GM19193 (cell line): ENCODE results near the gene ZCCHC2.

Experiments
- POLR2A ChIP-seq: IDR thresholded peaks from 4 replicates; pipeline ENCODE4 v1.6.1; 2011; ENCODE audit not compliant: insufficient read depth, insufficient read length; ENCODE audit errors: extremely low read depth

ZCCHC2 gene

DNA sequence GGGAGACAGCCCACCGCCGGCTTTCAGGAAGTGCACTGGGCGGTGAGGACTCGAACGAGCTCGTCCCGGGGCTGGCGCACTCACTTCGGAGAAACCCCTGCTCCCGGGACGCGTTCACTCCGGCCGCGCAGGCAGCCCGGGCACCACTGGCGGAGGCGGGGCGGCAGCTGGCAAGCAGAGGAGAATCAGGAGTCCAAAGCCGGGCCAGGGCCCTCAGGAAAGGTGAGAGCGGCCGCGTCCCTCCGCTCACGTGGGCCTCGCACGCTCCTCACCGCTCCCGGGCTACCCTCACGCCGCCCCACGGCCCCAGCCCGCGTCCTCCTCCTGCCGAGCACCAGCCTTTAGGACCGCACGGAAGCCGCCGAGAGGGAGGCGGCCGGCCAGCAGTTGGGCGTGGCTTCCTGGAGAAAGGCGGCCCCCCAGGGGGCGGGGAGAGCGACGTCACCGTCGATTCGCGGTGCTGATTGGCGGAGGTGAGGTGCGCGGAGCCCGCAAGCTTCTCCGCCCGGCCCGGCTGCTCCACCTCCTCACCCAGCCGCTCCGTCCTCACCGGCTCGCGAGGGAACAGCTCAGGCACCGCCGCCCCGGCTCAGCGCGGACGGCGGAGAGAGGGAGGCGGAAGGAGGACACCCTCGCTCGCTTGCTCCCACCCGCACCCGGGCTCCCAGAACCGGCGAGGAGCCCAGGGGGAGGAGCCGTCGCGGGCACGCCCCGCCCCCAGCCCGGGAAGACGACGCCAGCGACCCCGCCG lies at the start of gene ZCCHC2:
Gene ZCCHC2, plus strand, starts transcription at position 522 of the 751 bp plus-strand sequence. CDS start 400 bp downstream, outside the sequence.
- peak; percentile 78 for TF ChIP-seq POLR2A

DNA sequence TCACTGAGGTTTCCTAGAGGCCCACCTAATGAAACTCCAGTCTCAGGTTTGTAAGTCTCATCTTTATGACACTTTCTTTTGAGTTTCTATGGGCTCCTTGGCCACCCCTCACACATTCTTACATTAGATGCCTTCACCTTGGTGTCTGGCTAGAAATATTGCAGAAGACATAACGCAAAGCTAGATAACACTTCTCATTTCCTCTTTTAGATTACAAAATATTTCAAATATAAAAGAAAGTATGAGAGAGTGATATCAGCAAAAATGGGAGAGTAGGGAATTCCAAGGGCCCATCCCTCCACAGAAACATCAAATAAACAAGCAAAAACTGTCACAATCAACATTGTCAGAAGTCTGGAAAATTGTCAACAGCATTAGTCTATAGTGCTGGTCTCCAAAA lies 43.3 kb upstream of the ZCCHC2 start:
- no peak for TF ChIP-seq POLR2A

GRCh38 chr18:62480927-62481326 lies 41.9 kb upstream of the ZCCHC2 start:
- no peak for TF ChIP-seq POLR2A

DNA sequence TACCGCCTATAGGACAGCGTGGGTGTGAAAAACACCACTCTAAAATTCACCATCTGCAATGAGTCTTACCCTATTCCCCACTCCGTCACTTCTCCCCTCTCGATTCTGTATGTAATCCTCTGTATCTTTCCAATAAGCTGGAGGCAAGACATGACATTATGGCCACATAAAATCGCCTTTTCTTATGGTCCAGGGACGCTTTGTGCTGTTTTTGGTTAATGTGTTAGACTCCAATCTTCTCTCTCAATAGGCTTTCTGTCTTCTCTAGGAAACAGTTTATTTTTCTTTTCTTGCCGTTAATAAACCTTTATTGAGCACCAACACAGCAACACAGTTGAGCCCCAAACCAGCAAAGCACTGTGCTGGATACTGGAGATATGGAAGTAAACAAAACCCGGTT lies 37.9 kb upstream of the ZCCHC2 start:
- no peak for TF ChIP-seq POLR2A

DNA sequence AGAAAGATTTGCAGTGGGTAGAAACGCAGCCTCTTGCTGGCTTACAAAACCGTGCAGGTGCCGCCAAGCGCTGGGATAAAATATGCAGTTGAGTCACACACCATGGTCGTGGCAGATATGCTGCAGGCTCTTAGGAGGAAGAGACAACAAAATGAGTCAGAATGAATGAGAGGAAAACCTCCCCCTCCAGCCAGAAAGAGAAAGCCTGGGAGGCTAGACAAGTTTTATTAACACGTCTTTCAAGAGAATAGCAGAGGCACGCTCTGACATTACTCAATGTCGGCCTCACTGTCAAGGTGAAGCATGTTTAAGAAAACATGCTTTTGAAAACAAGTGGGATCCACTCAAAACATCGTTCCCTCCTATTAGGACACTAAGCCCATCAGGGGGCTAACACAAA lies 37.1 kb upstream of the ZCCHC2 start:
- no peak for TF ChIP-seq POLR2A

DNA sequence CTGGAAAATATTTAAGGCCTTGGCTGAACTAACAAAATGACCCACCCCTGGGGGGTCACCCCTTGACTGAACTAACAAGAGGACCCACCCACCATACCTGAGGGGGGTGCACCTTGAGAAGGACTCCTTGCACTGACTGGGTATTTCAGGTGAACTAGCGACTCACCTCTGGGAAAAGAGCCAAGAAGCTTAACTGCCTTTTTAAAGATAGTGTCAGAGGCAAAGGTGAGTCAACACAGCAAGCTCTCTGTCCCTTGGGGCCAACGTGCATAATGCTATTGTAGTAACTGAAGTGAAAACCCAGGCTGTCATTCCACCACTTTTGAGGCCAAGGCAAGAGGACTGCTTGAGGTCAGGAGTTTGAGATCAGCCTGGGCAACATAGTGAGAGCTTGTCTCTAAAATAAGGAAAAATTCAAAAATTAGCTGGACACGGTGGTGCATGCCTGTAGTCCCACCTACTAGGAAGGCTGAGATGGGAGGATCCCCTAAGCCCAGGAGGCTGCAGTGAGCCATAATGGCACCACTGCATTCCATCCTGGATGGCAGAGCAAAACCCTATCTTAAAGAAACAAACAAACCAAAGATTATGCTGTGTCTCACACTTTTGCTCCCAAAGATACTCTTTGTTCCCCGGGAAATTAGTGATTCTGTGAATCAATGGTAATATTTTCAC lies 36.4 kb upstream of the ZCCHC2 start:
- no peak for TF ChIP-seq POLR2A

DNA sequence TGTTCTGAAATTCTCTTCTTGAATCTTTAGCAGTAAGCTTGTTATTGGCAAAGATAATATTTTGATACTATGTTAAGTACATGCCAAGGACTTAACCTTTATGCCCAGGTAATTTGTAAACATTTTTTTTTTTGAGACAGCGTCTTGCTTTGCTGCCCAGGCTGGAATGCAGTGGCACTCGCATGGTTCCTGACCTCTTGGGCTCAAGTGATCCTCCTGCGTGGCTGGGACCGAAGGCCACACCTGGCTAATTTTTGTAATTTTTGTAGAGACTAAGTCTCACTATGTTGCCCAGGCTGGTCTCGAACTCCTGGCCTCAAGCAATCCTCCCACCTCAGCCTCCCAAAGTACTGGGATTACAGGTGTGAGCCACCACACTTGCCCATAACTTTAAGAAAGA lies 35.7 kb upstream of the ZCCHC2 start:
- TF ChIP-seq POLR2A, result no peak

DNA sequence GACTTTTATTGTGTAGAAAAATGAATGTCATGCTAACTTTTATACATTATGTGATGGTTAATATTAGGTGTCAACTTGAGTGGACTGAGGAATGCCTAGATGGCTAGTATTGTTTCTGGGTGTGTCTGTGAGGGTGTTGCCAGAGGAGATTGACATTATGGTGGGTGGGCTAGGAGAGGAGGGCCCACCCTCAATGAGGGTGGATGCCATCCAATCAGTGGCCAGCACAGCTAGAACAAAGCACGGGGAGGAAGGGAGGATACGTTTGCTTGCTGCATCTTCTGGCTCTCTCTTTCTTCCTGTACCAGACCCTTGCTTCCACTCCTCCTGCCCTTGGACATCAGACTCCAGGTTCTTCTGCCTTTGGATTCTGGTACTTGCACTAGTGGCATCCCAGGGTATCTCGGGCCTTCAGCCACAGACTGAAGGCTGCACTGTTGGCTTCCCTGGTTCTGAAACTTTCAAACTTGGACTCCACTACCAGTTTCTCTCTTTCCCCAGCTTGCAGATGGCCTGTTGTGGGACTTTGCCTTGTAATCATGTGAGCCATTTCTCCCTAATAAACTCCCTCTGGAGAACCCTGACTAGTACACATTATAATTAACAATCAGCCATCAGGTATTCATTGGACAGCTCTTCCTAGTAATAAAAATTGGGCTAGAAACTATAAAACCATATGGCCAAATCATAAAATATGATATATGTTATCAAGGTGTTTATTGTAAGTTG lies 31.7 kb upstream of the ZCCHC2 start:
- TF ChIP-seq POLR2A, result no peak

GRCh38 chr18:62493033-62493862 lies 29.6 kb upstream of the ZCCHC2 start:
- no peak for TF ChIP-seq POLR2A

DNA sequence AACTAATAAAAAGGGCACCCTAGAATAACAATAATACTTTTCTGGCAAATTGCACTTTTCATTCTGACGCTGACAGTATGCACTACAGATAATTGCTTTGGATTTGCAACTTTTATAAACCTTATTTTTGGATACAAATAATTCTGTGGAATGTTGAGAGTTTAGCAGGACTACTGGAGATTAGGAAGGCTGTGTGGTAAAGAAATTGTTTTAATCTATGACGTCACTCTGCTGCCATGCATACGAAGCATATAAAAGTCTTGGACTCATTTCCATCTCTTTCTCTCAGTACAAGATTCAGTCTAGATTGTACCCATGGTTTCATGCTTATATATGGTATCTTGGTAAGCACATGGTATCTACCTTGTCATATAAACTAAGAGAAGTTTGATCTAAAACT lies 28.1 kb upstream of the ZCCHC2 start:
- TF ChIP-seq POLR2A, result no peak

- TF ChIP-seq POLR2A, result no peak
These were observed 26.6 kb upstream of the ZCCHC2 start for GRCh38 chr18:62496262-62496661.

DNA sequence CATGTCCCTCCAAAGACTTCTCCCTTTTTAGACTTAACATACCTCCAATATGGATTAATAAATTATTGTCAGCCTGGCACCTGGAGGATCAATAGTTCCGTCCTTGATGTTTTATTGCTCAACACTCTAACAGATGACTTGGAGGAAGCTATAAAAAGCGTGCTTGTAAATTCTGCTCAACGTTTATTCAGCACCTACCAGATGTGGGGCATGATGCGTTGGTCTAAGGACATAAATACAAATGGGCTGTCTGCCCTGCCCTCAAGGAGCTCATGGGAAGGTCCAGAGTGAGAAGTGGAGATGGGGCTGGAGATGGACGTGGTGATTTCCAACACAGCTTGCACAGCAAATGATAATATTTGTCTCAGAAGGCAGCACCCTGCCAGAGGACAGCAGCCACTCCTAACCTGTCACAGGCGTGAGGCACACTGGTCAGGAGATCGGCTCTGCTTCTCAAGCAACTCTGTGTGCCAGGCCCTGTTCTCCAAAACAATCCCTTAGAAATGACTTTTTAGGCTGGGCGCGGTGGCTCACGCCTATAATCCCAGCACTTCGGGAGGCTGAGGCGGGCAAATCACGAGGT lies 25.5 kb upstream of the ZCCHC2 start:
- TF ChIP-seq POLR2A, result no peak

DNA sequence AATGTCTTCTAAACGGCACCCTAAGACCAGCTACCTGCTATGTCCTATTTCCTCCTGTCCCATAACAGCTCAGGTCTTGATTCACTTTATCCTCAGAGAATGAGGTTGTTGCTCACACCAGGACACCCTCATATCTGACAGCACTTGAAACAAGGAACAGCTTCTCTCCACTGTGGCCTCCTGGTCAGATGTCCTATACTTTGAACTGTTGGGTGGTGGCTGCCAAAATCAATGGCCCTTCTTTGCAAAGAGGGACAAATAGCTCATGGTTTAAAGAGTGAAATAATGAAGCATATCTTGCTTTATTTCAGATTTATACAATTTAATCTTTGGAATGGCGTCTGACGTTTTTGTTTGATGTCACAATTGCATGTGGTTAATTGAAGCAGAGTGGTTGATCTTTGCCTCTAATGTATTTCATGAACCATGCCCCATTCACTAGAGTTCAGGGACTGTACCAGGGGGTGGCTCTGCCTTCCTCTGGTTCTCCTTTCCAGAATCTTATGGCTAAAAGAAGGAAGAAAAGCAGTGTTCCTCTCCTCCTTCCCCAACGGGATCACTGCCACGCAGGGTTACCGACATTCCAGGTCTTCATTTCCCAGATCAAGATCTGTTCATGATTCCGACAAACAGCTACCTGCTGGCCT lies 24.1 kb upstream of the ZCCHC2 start:
- TF ChIP-seq POLR2A, result no peak

- TF ChIP-seq POLR2A, result no peak
These were observed 23.6 kb upstream of the ZCCHC2 start for GRCh38 chr18:62499263-62499650.
